Measurements from ENCODE around the gene IL34. TPM values are rescaled to one million over a fixed set of nuclear protein-coding genes. Genes with fewer than 3 reads are reported as not detected.
"Not testable (repeated sequence)": the region's sequence is repeated elsewhere in the genome, so short reads cannot be mapped to it uniquely, and the experiment has no call there.

The IL34 gene
- 3.4 and 5.1 TPM in 2 replicates for total RNA-seq (2014; rRNA removed; shearing (Covaris generic))

DNA sequence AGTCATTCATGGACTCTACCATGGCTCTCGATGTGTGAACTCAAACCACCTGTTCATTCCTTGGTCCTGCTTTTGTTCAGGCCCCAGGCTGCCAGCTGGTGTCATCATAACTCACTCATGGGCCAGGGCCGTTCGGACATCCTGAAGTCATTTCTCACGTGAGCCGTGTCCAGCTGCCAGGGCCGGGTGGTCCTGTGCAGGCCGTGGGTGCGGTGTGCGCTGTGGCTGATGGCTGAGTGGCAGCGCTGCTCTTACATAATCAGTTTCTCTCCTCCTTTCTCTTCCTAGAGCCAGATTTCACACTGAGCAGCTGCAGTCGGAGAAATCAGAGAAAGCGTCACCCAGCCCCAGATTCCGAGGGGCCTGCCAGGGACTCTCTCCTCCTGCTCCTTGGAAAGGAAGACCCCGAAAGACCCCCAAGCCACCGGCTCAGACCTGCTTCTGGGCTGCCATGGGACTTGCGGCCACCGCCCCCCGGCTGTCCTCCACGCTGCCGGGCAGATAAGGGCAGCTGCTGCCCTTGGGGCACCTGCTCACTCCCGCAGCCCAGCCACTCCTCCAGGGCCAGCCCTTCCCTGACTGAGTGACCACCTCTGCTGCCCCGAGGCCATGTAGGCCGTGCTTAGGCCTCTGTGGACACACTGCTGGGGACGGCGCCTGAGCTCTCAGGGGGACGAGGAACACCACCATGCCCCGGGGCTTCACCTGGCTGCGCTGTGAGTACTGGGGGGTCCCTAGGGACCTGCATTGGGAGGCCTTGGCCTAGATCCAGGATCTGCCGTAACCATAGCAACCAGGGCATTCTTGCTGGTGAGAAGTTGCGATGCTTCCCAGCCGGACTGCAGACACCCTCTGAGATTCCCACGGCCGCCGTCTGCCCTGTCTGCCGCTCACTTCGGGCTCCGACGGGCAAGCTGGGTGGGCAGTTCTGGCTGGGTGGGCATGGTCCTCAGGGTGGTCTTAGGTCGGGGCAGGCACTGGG lies at the start of gene IL34:
TSS of gene IL34 (plus strand) at position 300 of the 982 bp plus-strand sequence. CDS start at position 689, 389 bp downstream.
- in situ Hi-C loops (cut with HindIII; ENCODE audit: low sequenced_read_pairs): no loop called here
- peak; percentile 81 for DNase-seq (ENCODE audit: low spot score)

DNA sequence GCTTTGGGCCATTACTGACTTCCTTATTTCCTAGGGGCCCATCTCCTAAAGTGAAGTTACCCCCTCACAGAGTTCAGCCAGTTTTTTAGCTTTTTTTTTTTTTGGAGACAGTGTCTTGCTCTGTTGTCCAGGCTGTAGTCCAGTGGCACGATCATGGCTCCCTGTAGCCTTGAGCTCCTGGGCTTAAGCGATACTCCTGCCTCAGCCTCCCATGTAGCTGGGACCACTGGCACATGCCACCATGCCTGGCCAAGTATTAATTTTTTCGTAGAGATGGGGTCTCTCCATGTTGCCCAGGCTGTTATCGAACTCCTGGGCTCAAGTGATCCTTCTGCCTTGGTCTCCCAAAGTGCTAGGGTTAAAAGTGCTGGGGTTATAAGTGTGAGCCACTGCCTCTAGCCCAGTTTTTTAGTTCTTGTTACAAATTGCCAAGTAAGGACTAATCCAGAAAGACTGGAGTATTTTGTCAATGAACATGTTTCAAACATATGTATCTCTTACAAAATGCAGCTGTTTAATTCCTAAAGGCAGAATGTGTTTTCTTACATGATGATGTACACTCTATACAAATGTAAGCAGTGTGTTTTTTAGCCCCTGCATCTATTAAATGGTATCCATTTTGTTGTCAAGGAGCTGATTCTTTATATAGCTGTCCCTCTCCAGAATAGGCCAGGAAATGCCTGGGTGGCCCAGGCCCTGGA lies 49.1 kb upstream of the IL34 start:
- in situ Hi-C loops (cut with HindIII; ENCODE audit: low sequenced_read_pairs): no loop called here
- DNase-seq (ENCODE audit: low spot score): no peak

DNA sequence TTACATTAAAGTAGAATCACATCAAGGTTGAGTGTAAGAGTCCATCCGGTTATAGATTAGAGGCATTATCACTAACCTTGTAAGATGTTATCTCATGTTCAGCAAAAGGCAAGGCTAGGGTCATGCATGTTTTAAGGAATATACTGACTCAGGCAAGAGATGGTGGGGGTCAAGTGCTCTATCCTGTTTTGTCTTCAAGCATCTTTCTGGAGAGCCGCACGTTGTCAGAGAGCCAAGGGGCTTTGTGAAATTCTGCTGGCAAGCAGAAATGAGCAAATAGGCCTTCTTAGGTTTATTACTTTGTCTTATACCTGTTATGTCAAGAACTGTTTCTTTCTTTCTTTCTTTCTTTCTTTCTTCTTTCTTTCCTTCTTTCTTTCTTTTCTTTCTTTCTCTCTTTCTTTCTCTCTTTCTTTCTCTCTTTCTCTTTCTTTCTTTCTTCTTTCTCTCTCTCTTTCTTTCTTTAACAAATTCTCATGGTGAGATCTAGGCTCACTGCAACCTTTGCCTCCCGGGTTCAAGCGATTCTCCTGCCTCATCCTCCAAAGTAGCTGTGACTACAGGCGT lies 47.3 kb upstream of the IL34 start:
- DNase-seq (ENCODE audit: low spot score): no peak
- in situ Hi-C loops (cut with HindIII; ENCODE audit: low sequenced_read_pairs): no loop called here

DNA sequence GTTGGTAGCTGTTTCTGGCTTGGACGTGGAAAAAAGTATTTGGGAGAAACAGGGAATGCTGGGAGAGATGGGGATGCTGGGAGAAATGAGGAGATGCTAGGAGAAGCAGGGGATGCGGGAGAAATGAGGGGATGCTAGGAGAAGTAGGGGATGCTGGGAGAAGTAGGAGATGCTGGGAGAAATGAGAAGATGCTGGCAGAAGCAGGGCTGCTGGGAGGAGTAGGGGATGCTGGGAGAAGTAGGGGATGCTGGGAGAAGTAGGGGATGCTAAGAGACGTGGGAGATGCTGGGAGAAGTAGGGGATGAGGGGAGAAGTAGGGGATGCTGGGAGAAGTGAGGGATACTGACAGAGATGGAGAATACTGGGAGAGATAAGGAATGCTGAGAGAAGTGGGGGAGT lies 45.6 kb upstream of the IL34 start:
- in situ Hi-C loops (cut with HindIII; ENCODE audit: low sequenced_read_pairs): no loop called here
- no peak for DNase-seq (ENCODE audit: low spot score)

DNA sequence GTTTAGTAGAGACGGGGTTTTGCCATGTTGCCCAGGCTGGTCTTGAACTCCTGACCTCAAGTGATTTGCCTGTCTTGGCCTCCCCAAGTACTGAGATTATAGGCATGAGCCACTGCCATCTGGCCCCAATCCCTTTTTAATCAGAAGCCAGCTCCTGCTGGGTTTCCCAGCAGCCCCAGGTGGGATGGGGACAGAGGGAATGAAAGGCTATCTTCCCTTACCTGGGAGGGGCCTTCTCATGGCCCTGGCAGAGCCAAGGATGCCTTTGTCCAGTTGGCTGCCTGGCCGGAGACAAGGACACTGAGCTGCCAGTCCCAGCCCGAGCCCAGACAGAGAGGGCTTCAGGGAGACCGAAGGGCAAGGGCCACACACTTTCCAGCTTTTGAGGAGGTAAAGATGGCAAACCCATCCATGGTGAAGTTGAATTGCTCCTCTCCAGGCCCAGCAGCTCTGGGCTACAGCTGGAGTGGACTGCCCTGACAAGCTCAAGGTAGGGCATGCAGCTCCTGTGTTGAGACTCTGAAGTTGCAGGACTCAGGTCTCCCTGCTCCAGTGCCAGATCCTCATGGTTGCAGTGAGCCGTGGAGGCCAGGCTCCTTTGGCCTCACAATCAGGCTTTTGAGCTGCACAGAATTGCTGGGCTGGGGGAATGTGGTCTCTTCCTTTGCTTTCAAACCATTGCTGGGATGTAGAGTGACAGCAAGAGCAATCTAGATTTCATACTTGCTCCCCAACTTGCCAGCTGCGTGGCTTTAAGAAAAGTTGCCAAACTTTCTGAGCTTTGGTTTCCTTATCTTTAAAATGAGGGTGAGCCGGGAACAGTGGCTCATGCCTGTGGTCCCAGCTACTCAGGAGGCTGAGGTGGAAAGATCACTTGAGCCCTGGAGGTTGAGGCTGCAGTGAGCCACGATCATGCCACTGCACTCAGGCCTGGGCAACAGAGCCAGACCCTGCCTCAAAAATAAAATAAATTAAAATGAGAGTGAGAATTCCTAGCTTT lies 44.5 kb upstream of the IL34 start:
- in situ Hi-C loops (cut with HindIII; ENCODE audit: low sequenced_read_pairs): no loop called here
- peak; percentile 60 for DNase-seq (ENCODE audit: low spot score)

DNA sequence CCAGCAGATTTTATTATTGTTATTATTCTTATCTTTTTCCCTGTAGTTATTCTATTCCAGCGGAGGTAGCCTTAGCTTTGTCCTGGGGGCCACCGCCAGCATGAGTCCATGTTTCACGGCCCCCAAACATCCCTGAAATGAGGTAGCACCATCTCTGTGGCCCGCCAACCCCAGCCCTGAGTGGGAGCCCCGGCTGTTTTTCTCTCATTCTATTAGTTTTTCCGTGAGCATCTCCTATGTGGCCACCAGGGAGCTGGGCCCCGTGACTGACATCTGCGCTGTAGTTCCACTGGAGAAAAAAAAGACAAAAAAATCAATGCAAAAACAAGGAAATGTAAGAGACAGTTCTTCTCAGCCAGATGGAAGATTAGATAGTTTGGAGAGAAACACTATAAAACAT lies 43.5 kb upstream of the IL34 start:
- in situ Hi-C loops (cut with HindIII; ENCODE audit: low sequenced_read_pairs): no loop called here
- DNase-seq (ENCODE audit: low spot score): no peak

DNA sequence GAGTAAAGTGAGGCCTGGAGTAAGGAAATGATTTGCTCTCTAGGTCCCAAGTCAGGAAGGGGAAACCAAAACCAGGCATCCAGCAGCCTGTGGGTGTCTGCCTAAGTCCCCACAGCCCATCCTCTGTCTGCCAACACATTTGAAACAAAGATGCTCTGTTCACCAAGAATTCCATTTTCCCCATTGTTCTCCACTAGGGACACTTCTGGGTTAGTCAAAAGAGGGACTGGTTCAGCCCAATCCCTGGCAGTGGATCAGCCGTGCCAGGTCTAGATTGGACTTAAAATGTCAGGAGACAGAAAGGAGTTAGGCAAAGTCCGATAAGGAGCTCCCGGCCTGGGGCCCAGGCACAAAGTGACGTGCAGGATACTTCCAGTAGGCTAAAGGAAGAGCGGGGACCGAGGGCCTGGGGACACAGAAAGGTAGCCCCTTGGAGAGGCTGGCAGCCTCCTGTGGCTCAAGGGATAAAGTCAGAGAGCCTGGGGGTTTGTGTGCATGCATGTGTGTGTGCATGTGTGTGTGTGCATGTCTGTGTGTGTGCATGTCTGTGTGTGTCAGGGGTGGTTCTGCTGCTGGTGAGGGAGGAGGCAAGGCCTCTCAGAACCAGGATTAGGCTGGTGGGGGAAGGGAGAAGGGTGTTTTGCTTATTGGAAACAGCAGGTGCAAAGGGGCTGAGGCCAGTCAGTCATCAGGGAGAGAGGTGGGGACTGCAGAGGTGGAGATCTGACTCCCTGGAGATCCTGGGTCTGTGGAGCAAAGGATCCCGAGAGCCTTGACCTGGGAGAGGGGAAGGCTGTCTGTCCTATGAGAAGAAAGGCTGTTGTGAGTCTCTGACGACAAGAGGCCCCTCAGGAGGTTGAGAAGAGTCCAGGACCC lies 41.7 kb upstream of the IL34 start:
- DNase-seq (ENCODE audit: low spot score): no peak
- in situ Hi-C loops (cut with HindIII; ENCODE audit: low sequenced_read_pairs): no loop called here

DNA sequence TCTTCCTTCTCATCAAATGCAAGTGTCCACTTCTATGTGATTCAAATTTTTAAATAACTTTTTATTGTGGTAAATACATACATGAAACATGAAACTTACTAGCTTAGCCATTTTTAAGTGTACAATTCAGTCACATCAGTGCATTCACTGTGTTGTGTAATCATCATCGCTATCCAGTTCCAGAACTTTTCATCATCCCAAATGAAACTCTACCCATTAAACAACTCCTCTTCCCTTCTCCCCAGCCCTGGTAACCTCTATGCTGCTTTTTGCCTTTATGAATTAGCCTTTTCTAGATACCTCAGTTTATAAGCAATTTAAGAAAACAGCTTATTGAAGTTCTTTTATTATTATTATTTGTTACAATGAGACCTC lies 41.1 kb upstream of the IL34 start:
- in situ Hi-C loops (cut with HindIII; ENCODE audit: low sequenced_read_pairs): no loop called here
- no peak for DNase-seq (ENCODE audit: low spot score)

DNA sequence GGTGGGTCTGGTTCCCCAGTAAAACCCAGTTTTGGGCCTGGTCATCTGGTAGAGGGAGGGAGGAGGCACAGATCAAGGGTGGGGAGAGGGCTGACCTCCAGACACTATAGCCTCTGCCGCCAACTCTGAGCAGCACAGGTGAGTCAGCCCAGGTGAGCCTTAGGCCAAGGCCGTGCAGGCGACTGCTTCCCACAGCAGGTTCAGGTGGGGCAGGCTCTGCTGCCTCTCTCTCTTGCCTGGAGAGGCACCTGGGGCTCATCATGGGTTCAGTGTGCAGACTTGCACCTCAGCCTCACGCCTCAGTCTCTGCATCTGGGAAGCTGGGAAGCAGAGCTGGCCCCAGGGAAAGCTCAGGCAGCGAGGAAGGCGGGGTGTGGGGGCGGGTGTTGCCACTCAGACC lies 37.8 kb upstream of the IL34 start:
- DNase-seq (ENCODE audit: low spot score): no peak
- in situ Hi-C loops (cut with HindIII; ENCODE audit: low sequenced_read_pairs): no loop called here

DNA sequence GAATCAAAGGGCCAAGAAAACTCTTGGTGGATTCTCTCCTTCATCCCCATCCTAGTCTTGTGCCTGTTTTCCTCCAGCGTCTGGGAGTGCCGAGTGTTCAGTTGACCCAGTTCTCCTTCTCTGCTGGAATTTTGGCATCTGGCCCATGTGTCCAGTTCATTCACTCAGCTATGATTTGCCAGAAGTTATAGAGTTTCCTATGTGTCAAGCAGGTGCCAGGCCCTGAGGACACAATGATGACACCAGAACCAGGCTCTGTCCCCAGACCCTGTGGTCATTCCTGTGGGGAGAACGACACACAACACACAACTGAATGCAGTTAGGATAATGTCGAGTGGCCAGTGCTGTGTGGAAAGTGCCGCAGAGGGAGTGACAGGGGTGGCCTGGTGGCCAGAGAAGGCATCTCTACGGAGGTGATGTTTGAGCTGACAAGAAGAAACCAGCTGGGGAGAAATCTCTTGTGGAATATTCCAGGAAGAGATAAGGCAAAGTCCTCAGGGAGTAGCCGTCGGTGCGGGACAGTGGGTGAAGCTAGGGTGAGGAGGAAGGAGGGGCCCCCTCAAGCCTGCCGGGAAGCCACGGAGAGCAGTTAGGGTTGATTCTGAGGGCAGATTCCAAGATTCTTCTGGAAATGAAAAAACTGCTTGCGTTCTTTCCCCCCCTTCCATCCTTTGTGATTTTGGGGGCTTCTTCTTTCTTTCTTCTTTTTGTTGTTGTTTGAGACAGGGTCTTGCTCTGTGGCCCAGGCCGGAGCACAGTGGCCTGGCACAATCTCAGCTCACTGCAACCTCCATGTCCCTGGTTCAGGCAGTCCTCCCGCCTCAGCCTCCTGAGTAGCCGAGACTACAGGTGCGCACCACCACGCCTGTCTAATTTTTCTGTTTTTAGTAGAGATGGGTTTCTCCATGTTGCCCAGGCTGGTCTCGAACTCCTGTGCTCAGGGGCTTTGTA lies 35.8 kb upstream of the IL34 start:
- peak; percentile 55 for DNase-seq (ENCODE audit: low spot score)
- in situ Hi-C loops (cut with HindIII; ENCODE audit: low sequenced_read_pairs): no loop called here

DNA sequence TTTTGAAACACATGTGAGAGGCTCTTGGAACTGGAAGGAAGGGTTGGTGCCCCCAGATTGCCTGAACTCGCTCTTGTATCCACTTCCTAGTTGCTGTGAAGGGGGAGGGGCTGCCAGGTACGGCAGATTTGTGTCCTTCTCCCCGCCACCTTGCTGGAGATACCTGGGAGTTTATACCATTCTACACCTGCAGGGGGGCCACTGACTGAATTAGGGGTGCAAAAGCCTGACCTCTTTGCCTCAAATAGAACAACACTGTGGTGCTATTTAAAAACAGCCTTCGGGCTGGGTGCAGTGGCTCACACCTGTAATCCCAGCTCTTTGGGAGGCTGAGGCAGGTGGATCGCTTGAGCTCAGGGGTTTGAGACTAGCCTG lies 35.1 kb upstream of the IL34 start:
- DNase-seq (ENCODE audit: low spot score): no peak

DNA sequence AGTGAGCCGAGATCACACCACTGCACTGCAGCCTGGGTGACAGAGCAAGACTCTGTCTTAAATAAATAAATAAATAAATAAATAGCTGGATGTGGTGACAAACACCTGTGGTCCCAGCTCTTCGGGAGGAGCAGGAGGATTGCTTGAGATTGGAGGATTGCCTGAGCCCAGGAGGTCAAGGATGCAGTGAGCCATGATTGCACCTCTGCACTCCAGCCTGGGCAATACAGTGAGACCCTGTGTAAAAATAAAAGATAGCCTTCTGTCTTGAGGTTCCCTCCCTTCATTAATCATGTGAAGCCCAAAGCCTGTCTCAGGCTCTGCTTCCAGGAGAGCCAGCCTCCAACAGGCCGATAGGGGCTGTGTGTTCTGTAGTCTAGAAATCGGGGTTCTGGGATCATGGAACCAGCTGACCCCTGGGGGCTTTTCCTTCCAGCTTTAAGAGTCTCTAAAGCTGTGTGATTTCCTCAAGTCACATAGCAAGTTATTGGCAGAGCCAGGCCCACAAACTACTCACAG lies 34.5 kb upstream of the IL34 start:
- no peak for DNase-seq (ENCODE audit: low spot score)
- in situ Hi-C loops (cut with HindIII; ENCODE audit: low sequenced_read_pairs): no loop called here

More for the DNA sequence above, 35.1 kb upstream of the IL34 start:
- in situ Hi-C loops (cut with HindIII; ENCODE audit: low sequenced_read_pairs): no loop called here

DNA sequence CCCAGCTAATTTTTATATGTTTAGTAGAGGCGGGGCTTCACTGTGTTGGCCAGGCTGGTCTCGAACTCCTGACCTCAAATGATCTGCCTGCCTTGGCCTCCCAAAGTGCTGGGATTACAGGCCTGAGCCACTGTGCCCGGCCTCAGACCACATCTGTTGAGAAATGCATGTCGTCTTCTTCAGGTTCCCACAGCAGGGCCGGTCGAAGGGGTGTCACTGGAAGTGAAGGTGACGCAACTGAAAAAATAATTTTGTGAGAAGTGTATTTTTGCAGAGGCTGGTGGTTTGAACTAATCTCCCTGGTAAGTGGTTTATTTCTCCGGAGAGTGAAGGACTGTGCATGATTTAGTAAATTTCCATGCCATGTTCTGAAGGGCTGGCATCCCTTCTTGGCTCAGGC lies 33.4 kb upstream of the IL34 start:
- no peak for DNase-seq (ENCODE audit: low spot score)
- in situ Hi-C loops (cut with HindIII; ENCODE audit: low sequenced_read_pairs): no loop called here

DNA sequence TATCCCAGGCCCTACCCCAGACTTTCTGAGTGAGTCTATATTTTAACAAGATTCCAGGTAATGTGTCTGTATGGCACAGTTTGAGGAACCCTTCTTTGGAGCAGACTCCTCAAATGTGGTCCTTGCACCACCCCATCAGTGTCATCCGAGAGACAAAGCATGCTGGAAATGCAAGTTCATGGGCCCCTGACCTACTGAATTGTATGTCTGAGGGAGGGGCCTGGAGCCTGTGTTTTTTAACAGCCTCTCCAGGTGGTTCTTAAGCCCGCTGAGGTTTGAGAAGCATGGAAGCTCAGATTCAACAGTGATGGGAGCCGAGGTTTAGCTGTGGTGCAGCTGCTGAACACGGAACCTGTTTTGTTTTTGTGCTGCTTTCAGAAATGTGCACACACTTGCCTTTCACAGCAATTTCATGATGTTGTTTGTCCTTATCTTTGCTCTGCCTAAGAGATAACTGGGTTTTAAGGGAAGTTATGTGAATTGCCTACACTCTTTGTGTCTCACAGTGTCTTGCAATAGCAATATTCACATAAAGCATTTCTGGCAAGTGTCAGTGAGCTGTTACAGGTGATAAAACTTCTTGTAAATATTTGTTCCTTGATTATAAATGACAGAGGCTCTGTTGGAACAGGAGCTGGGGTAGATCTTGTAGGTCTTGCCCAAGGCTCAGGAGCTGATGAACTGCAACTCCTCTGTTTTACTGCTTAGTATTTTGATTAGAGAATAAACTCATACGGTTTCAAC lies 32.0 kb upstream of the IL34 start:
- in situ Hi-C loops (cut with HindIII; ENCODE audit: low sequenced_read_pairs): no loop called here

DNA sequence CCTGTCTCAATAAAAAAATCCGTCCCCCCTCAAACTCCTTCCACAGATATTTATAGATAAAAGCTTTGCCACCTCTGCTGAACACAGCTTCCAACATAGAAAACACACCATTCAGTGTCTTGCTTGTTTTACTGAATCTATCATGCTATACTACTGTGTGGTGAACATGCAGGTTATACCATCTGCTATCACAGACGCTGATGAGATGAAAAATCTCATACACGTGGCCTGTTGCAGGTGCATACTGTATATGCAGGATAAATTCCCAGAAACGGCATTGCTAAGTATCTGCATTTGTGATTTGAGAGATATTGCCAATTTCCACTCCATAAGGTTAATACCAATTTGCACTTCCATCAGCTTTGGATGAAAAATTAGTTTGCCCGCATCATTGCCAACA lies 30.4 kb upstream of the IL34 start:
- DNase-seq (ENCODE audit: low spot score): no peak
- in situ Hi-C loops (cut with HindIII; ENCODE audit: low sequenced_read_pairs): no loop called here

More for the DNA sequence above, 32.0 kb upstream of the IL34 start:
- DNase-seq (ENCODE audit: low spot score): no peak

DNA sequence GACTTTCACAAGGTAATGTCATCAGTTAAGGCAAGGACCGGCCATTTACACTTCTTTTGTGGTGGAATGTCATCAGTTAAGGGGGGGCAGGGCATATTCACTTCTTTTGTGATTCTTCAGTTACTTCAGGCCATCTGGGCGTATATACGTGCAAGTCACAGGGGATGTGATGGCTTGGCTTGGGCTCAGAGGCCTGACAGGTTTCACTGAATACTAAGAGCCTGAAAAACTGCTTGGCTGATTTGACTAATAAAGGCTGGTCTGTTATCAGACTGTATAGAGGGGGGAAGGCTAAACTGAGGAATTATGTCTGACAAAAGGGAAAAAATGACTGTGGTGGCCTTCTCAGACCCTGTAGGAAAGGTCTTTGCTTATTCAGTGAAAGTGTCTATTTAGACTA lies 24.5 kb upstream of the IL34 start:
- in situ Hi-C loops (cut with HindIII; ENCODE audit: low sequenced_read_pairs); DNase-seq (ENCODE audit: low spot score): not testable (repeated sequence)

Measured in G401 (cell line).